NK-92 (cell line): ENCODE measurements around the gene FARP2.
"Not testable (repeated sequence)": the region's sequence is repeated elsewhere in the genome, so short reads cannot be mapped to it uniquely, and the experiment has no call there.

ENCODE experiments used
- DNase-seq: peaks from one replicate; lab custom pipeline; 2025; ENCODE audit not compliant: unreplicated experiment; lab: John Stamatoyannopoulos, UW

The FARP2 gene

GRCh38 chr2:241355983-241356870 lies at the start of gene FARP2:
FARP2 (plus strand) TSS chr2:241356285; CDS start chr2:241373108, 16,823 bp downstream.
- peak; percentile 88 for DNase-seq

GRCh38 chr2:241307055-241307454 lies 49.0 kb upstream of the FARP2 start:
- DNase-seq = no peak

- DNase-seq = no peak
Measured at GRCh38 chr2:241308267-241308666, 47.8 kb upstream of the FARP2 start.

GRCh38 chr2:241308832-241309500 lies 47.1 kb upstream of the FARP2 start:
- no peak for DNase-seq

GRCh38 chr2:241309684-241310117 lies 46.4 kb upstream of the FARP2 start:
- DNase-seq = peak; percentile 24

GRCh38 chr2:241310917-241311566 lies 45.0 kb upstream of the FARP2 start:
- no peak for DNase-seq

GRCh38 chr2:241312082-241312481 lies 44.0 kb upstream of the FARP2 start:
- no peak for DNase-seq

- DNase-seq = no peak
Measured at GRCh38 chr2:241313543-241314095, 42.5 kb upstream of the FARP2 start.

- DNase-seq = no peak
Measured at GRCh38 chr2:241314226-241315092, 41.6 kb upstream of the FARP2 start.

GRCh38 chr2:241315093-241315878 lies 40.8 kb upstream of the FARP2 start, which contains the start of gene HDLBP:
HDLBP (minus strand) TSS chr2:241315672; CDS start chr2:241266869, 48,803 bp downstream.
- DNase-seq = peak; percentile 98

- DNase-seq = no peak
Measured at GRCh38 chr2:241315879-241316631, 40.0 kb upstream of the FARP2 start, which contains the start of gene SEPTIN2. SEPTIN2 (plus strand) TSS chr2:241315925; CDS start chr2:241324233, 8,308 bp downstream.

GRCh38 chr2:241316825-241317224 lies 39.3 kb upstream of the FARP2 start:
- DNase-seq = no peak

- no peak for DNase-seq
Measured at GRCh38 chr2:241317391-241317790, 38.7 kb upstream of the FARP2 start.

- DNase-seq = not testable (repeated sequence)
Measured at GRCh38 chr2:241318830-241319229, 37.3 kb upstream of the FARP2 start.

- no peak for DNase-seq
Measured at GRCh38 chr2:241320394-241320793, 35.7 kb upstream of the FARP2 start.

- DNase-seq = no peak
Measured at GRCh38 chr2:241321033-241321432, 35.1 kb upstream of the FARP2 start.

GRCh38 chr2:241321886-241322285 lies 34.2 kb upstream of the FARP2 start:
- no peak for DNase-seq

GRCh38 chr2:241323778-241324177 lies 32.3 kb upstream of the FARP2 start:
- DNase-seq = no peak

- DNase-seq = no peak
Measured at GRCh38 chr2:241324775-241325174, 31.3 kb upstream of the FARP2 start.
